Breast epithelium (tissue), 3 donors: ENCODE data around the gene C19orf38.

Experiments used
- CTCF ChIP-seq, 3 donors: fragments of 450-650 bp; IDR thresholded peaks; one replicate each; pipeline ENCODE4 v1.5.1; 2016 to 2017; ENCODE audit warnings: antibody characterized with exemption in 3 of 3, mild to moderate bottlenecking in 3 of 3, moderate library complexity in 3 of 3
- POLR2A ChIP-seq: fragments of 450-650 bp; IDR thresholded peaks from one replicate; pipeline ENCODE4 v1.6.1; 2016; ENCODE audit warnings: antibody characterized with exemption, mild to moderate bottlenecking, moderate library complexity
- POLR2AphosphoS5 ChIP-seq, 3 donors: sonication (generic); formaldehyde crosslinking; IDR thresholded peaks; one replicate each; pipeline ENCODE4 v1.6.1; 2017; ENCODE audit warnings: antibody characterized with exemption in 3 of 3

GRCh38 chr19:10820173-10820572, 28.0 kb upstream of the C19orf38 start:
- TF ChIP-seq CTCF (IDR thresholded peaks at IDR 0.05) = no peak
- TF ChIP-seq POLR2A = no peak
- TF ChIP-seq POLR2AphosphoS5 (IDR thresholded peaks at IDR 0.05) = no peak
